ENCODE measurements around the gene RHBDL1.

RHBDL1 gene

DNA sequence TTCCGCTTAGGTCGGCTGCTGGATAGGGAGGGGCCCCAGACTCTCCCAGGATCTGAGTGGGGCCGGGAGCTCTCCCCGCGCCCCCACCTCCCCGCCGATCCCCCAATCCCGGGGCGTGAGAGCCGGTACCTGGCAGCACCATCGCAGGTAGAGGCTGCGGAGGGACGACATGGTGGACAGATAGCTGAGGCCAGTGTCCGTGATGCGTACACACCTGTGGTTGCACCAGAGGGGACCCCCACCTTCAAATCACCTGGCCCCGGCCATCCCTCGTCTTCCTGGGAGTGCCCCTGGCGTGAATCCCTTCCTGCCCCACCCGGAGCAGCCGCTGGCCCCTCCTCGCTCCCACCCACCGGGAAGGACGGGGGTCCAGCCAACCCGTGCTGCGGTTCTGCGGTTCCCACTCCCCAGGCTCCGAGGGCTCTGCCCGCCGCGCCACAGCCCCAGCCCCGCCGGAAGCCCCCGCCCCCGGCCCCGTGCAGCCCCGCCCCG, 19.4 kb downstream of the RHBDL1 start:
- no peak overlapping the region for H2BK5ac ChIP-seq (ENCODE audit: low read length)
- no peak overlapping the region for H4K8ac ChIP-seq (ENCODE audit: low read depth, low read length)
- peak overlapping the region; percentile 68 for H2AK5ac ChIP-seq (ENCODE audit: low read depth, low read length)
- H3K14ac ChIP-seq (ENCODE audit: low read length), result no peak overlapping the region
- H2BK12ac ChIP-seq (ENCODE audit: low read length), result no peak overlapping the region
- H3K9me3 ChIP-seq (replicated peaks in 1 of 2; ENCODE audit: control insufficient read depth in 2 of 2, insufficient read depth in 1 of 2, low read depth in 1 of 2, low read length in 2 of 2), result peaks cover 0 to 6% of the 10 kb centered on the region in 2 donors
- H3K4ac ChIP-seq (ENCODE audit: low read length), result no peak overlapping the region
- peaks cover 3% of the 10 kb centered on the region for H3K79me1 ChIP-seq (ENCODE audit: low read depth, low read length)
- DNase-seq (ENCODE audit: low spot score), result no peak
- H3K4me3 ChIP-seq (ENCODE audit: low read length in 2 of 2), result no peak overlapping the region
- peak overlapping the region; percentile 43 for H3K4me2 ChIP-seq (ENCODE audit: insufficient read depth, low read length, poor library complexity, severe bottlenecking)
- peak overlapping the region; percentile 3 for H2BK120ac ChIP-seq (ENCODE audit: low read depth, low read length)
- H3K36me3 ChIP-seq (replicated peaks in 1 of 2; ENCODE audit: control insufficient read depth in 2 of 2, insufficient read depth in 2 of 2, low read length in 2 of 2), result no peaks in the 10 kb centered on the region
- H4K91ac ChIP-seq (ENCODE audit: low read depth, low read length, poor library complexity), result no peak overlapping the region
- no peak overlapping the region for H2AFZ ChIP-seq (ENCODE audit: low read length)
- H3K18ac ChIP-seq (ENCODE audit: low read length), result no peak overlapping the region
- H2BK15ac ChIP-seq (ENCODE audit: low read length), result no peak overlapping the region
- no CpG with 5 or more reads among the region's 37 CpGs for WGBS, 2 donors (ENCODE audit: extremely low coverage in 2 of 2, insufficient read length in 2 of 2, insufficient replicate concordance in 1 of 2)
- H3K23ac ChIP-seq (ENCODE audit: low read depth, low read length, poor library complexity), result peak overlapping the region; percentile 22
- no peak overlapping the region for H3K27ac ChIP-seq (replicated peaks; ENCODE audit: low read length)
- H3K4me1 ChIP-seq (ENCODE audit: control insufficient read depth in 2 of 2, insufficient read depth in 1 of 2, low read depth in 1 of 2, low read length in 2 of 2), result peaks cover 0 to 7% of the 10 kb centered on the region in 2 donors
- no peak overlapping the region for H3K9ac ChIP-seq (ENCODE audit: low read depth, low read length, poor library complexity)
- peaks cover 10 to 72% (median 28%) of the 10 kb centered on the region in 3 experiments for H3K27me3 ChIP-seq (ENCODE audit: control insufficient read depth in 3 of 3, insufficient read depth in 3 of 3, low read depth in 1 of 3, low read length in 3 of 3)

DNA sequence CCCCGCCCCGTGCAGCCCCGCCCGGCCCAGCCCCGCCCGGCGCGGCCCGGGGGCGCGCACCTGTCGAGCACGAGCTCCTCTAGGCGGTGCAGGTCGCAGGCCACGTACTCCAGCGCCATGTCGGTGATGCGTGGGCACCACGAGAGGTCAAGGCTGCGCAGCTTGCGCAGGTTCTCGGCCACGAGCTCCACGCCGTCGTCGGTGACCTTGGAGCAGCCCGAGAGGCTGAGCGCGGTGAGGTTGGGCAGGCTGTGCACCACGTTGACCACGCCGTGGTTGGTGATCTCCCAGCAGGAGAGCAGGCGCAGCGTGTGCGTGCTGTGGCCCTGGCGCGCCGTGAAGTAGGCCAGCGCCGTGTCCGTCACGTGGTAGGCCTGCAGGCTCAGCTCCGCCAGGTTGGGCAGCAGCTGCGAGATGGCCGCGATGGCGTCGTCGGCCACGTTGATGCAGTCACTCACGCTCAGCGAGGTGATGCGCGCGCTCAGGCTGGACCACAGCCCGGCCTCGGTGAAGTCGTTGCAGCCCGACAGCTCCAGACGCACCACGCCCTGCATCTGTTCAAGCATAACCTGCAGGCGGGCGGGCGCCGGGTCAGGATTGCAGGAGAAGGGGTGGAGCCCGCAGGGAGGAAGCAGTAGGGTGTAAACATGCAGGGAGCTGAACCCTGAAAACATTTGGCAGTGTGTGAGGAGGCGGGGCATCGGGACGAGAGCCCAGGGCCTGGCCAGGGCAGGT, 20.1 kb downstream of the RHBDL1 start:
- Histone ChIP-seq H3K18ac (ENCODE audit: low read length) (peak overlapping the region; percentile 52), H3K79me1 (ENCODE audit: low read depth, low read length) (peaks cover 3% of the 10 kb centered on the region), H2BK12ac (ENCODE audit: low read length) (no peak overlapping the region), H3K27me3 (ENCODE audit: control insufficient read depth in 3 of 3, insufficient read depth in 3 of 3, low read depth in 1 of 3, low read length in 3 of 3) (peaks cover 14 to 78% (median 28%) of the 10 kb centered on the region in 3 experiments), H2BK15ac (ENCODE audit: low read length) (peak overlapping the region; percentile 38), H3K14ac (ENCODE audit: low read length) (peak overlapping the region; percentile 100), H3K36me3 (replicated peaks in 1 of 2; ENCODE audit: control insufficient read depth in 2 of 2, insufficient read depth in 2 of 2, low read length in 2 of 2) (no peaks in the 10 kb centered on the region), H4K91ac (ENCODE audit: low read depth, low read length, poor library complexity) (no peak overlapping the region), H4K8ac (ENCODE audit: low read depth, low read length) (no peak overlapping the region), H2AK5ac (ENCODE audit: low read depth, low read length) (peak overlapping the region; percentile 94), H3K4me1 (ENCODE audit: control insufficient read depth in 2 of 2, insufficient read depth in 1 of 2, low read depth in 1 of 2, low read length in 2 of 2) (peaks cover 0 to 7% of the 10 kb centered on the region in 2 donors), H3K23ac (ENCODE audit: low read depth, low read length, poor library complexity) (peak overlapping the region; percentile 93), H3K9ac (ENCODE audit: low read depth, low read length, poor library complexity) (peak overlapping the region; percentile 77), H2BK5ac (ENCODE audit: low read length) (peak overlapping the region; percentile 39), H2AFZ (ENCODE audit: low read length) (no peak overlapping the region), H3K9me3 (replicated peaks in 1 of 2; ENCODE audit: control insufficient read depth in 2 of 2, insufficient read depth in 1 of 2, low read depth in 1 of 2, low read length in 2 of 2) (peaks cover 0 to 6% of the 10 kb centered on the region in 2 donors), H3K4me3 (ENCODE audit: low read length in 2 of 2) (peak overlapping the region in 1 of 2 donors; percentile 53), H3K4me2 (ENCODE audit: insufficient read depth, low read length, poor library complexity, severe bottlenecking) (no peak overlapping the region), H2BK120ac (ENCODE audit: low read depth, low read length) (peak overlapping the region; percentile 3), H3K4ac (ENCODE audit: low read length) (no peak overlapping the region), H3K27ac (replicated peaks; ENCODE audit: low read length) (no peak overlapping the region)
- WGBS, 2 donors (ENCODE audit: extremely low coverage in 2 of 2, insufficient read length in 2 of 2, insufficient replicate concordance in 1 of 2), result no CpG with 5 or more reads among the region's 71 CpGs
- DNase-seq (ENCODE audit: low spot score), result no peak

DNA sequence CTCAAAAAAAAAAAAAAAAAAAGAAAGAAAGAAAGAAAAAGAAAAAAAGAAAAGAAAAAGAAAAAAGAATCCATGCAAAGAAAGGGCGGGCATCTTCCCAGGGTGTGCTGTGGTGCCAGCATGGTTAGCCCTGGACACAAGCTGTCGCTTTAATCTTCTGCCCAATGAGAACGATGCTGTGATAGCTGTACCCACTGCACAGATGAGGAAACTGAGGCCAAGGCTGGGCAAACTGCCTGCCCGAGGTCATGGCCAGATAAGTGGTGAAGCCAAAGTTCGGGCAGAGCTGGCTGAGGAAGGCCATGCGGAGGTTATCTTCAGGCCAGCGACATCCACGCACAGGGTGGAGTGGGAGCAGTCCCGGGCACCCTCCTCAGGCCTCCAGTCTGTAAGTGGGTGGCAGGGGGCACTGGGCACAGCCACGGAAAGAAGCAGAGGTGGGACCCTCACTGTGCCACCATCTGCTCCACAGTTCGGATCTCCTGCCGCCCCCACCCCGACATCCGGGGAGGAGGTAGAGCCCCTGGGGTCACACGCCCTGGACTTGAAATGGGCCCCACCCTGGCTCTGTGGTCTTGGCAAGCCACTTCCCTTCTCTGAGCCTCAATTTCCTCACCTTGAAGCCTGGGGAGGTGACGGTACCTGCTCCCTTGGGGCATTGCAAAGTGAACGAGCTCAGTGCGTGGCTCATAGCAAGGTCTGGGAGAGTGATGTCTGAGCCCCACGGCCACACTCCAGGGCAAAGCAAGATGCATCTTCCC, 23.6 kb downstream of the RHBDL1 start:
- Histone ChIP-seq H3K27me3 (ENCODE audit: control insufficient read depth in 3 of 3, insufficient read depth in 3 of 3, low read depth in 1 of 3, low read length in 3 of 3) (peaks cover 36 to 88% (median 41%) of the 10 kb centered on the region in 3 experiments), H3K14ac (ENCODE audit: low read length) (no peak overlapping the region), H3K4ac (ENCODE audit: low read length) (no peak overlapping the region), H2BK120ac (ENCODE audit: low read depth, low read length) (no peak overlapping the region), H3K36me3 (replicated peaks in 1 of 2; ENCODE audit: control insufficient read depth in 2 of 2, insufficient read depth in 2 of 2, low read length in 2 of 2) (no peaks in the 10 kb centered on the region), H3K4me1 (ENCODE audit: control insufficient read depth in 2 of 2, insufficient read depth in 1 of 2, low read depth in 1 of 2, low read length in 2 of 2) (peaks cover 5 to 7% of the 10 kb centered on the region in 2 donors), H4K91ac (ENCODE audit: low read depth, low read length, poor library complexity) (no peak overlapping the region), H3K4me3 (ENCODE audit: low read length in 2 of 2) (no peak overlapping the region), H3K23ac (ENCODE audit: low read depth, low read length, poor library complexity) (peak overlapping the region; percentile 12), H2AK5ac (ENCODE audit: low read depth, low read length) (no peak overlapping the region), H3K27ac (replicated peaks; ENCODE audit: low read length) (no peak overlapping the region), H3K18ac (ENCODE audit: low read length) (no peak overlapping the region), H2BK5ac (ENCODE audit: low read length) (no peak overlapping the region), H4K8ac (ENCODE audit: low read depth, low read length) (no peak overlapping the region), H2AFZ (ENCODE audit: low read length) (no peak overlapping the region), H3K4me2 (ENCODE audit: insufficient read depth, low read length, poor library complexity, severe bottlenecking) (no peak overlapping the region), H3K79me1 (ENCODE audit: low read depth, low read length) (peaks cover 5% of the 10 kb centered on the region), H3K9ac (ENCODE audit: low read depth, low read length, poor library complexity) (peak overlapping the region; percentile 50), H2BK12ac (ENCODE audit: low read length) (no peak overlapping the region), H3K9me3 (replicated peaks in 1 of 2; ENCODE audit: control insufficient read depth in 2 of 2, insufficient read depth in 1 of 2, low read depth in 1 of 2, low read length in 2 of 2) (peaks cover 0 to 4% of the 10 kb centered on the region in 2 donors), H2BK15ac (ENCODE audit: low read length) (no peak overlapping the region)
- no CpG with 5 or more reads among the region's 19 CpGs for WGBS, 2 donors (ENCODE audit: extremely low coverage in 2 of 2, insufficient read length in 2 of 2, insufficient replicate concordance in 1 of 2)
- no peak for DNase-seq (ENCODE audit: low spot score)

Measured in neuronal stem cell (in vitro differentiated cells).